H9 (cell line): ENCODE measurements around the gene KRT79. TPM values are rescaled to one million over a fixed set of nuclear protein-coding genes. Genes with fewer than 3 reads are reported as not detected.

Experiments
- DNase-seq: peaks from one replicate; pipeline ENCODE4 v3.0.0-alpha.2; 2017
- H2AFZ ChIP-seq: one replicate; pipeline ENCODE4 v1.6.1; 2013; ENCODE audit warnings: mild to moderate bottlenecking, low read length, control low read depth, moderate library complexity
- H2AK5ac ChIP-seq: 2 replicates; pipeline ENCODE4 v1.6.1; 2013; ENCODE audit warnings: low read length, control low read depth, mixed read lengths; ENCODE audit not compliant: insufficient read length
- H2BK120ac ChIP-seq: one replicate; pipeline ENCODE4 v1.6.1; 2013; ENCODE audit warnings: low read depth, mild to moderate bottlenecking, low read length, control low read depth, inconsistent platforms; ENCODE audit not compliant: poor library complexity, severe bottlenecking
- H2BK12ac ChIP-seq: 2 replicates; pipeline ENCODE4 v1.6.1; 2013; ENCODE audit warnings: low read length, control low read depth, mixed read lengths, low read depth; ENCODE audit not compliant: insufficient read length
- H2BK15ac ChIP-seq: 2 replicates; pipeline ENCODE4 v1.6.1; 2013; ENCODE audit warnings: low read depth, low read length, control low read depth
- H2BK20ac ChIP-seq: one replicate; pipeline ENCODE4 v1.6.1; 2013; ENCODE audit warnings: low read depth, mild to moderate bottlenecking, low read length, control low read depth, inconsistent platforms; ENCODE audit not compliant: poor library complexity, severe bottlenecking
- H2BK5ac ChIP-seq: 2 replicates; pipeline ENCODE4 v1.6.1; 2013; ENCODE audit warnings: low read length, control low read depth, mixed read lengths; ENCODE audit not compliant: insufficient read length
- H3K14ac ChIP-seq: 2 replicates; pipeline ENCODE4 v1.6.1; 2013; ENCODE audit warnings: low read length, control low read depth; ENCODE audit not compliant: insufficient read depth
- H3K18ac ChIP-seq: 2 replicates; pipeline ENCODE4 v1.6.1; 2013; ENCODE audit warnings: low read depth, mild to moderate bottlenecking, mixed read lengths, low read length, control low read depth; ENCODE audit not compliant: insufficient read length
- H3K23ac ChIP-seq: 2 replicates; pipeline ENCODE4 v1.6.1; 2013; ENCODE audit warnings: low read length, control low read depth, mixed read lengths, low read depth; ENCODE audit not compliant: insufficient read length
- H3K23me2 ChIP-seq: 2 replicates; pipeline ENCODE4 v1.6.1; 2013; ENCODE audit warnings: low read depth, mild to moderate bottlenecking, mixed read lengths, low read length, control low read depth; ENCODE audit not compliant: insufficient read length, poor library complexity, severe bottlenecking
- H3K27ac ChIP-seq: 2 replicates; pipeline ENCODE4 v1.5.1; 2013; ENCODE audit warnings: low read length, control low read depth, mixed read lengths, low read depth; ENCODE audit not compliant: insufficient read length
- H3K27me3 ChIP-seq: 2 replicates; pipeline ENCODE4 v1.6.1; 2013; ENCODE audit warnings: low read length, control low read depth, inconsistent platforms; ENCODE audit not compliant: insufficient read depth
- H3K4ac ChIP-seq: 2 replicates; pipeline ENCODE4 v1.6.1; 2013; ENCODE audit warnings: low read depth, mild to moderate bottlenecking, control low read depth, inconsistent platforms, low read length, moderate library complexity
- H3K4me1 ChIP-seq: 2 replicates; pipeline ENCODE4 v1.6.1; 2013; ENCODE audit warnings: low read length, control low read depth, inconsistent platforms; ENCODE audit not compliant: insufficient read depth
- H3K4me2 ChIP-seq: 2 replicates; pipeline ENCODE4 v1.6.1; 2013; ENCODE audit warnings: low read length, control low read depth, mixed read lengths; ENCODE audit not compliant: insufficient read length, insufficient read depth
- H3K56ac ChIP-seq: 2 replicates; pipeline ENCODE4 v1.6.1; 2013; ENCODE audit warnings: low read depth, mild to moderate bottlenecking, mixed read lengths, low read length, control low read depth; ENCODE audit not compliant: insufficient read length
- H3K79me1 ChIP-seq: 2 replicates; pipeline ENCODE4 v1.6.1; 2013; ENCODE audit warnings: low read depth, mild to moderate bottlenecking, moderate library complexity, low read length, control low read depth, inconsistent platforms; ENCODE audit not compliant: insufficient read depth, poor library complexity, severe bottlenecking
- H3K79me2 ChIP-seq: 2 replicates; pipeline ENCODE4 v1.6.1; 2013; ENCODE audit warnings: low read length, control low read depth, inconsistent platforms; ENCODE audit not compliant: insufficient read depth
- H3K9ac ChIP-seq: 2 replicates; pipeline ENCODE4 v1.6.1; 2013; ENCODE audit warnings: low read length, control low read depth, mixed read lengths; ENCODE audit not compliant: insufficient read length; ENCODE audit errors: extremely low read depth
- H3K9me3 ChIP-seq: one replicate; pipeline ENCODE4 v1.6.1; 2013; ENCODE audit warnings: low read depth, low read length, inconsistent platforms; ENCODE audit not compliant: control insufficient read depth
- H3T11ph ChIP-seq: one replicate; pipeline ENCODE4 v1.6.1; 2013; ENCODE audit warnings: mild to moderate bottlenecking, low read length, control low read depth, inconsistent platforms
- H4K20me1 ChIP-seq: one replicate; pipeline ENCODE4 v1.6.1; 2013; ENCODE audit not compliant: control insufficient read depth, insufficient read length, insufficient read depth
- H4K5ac ChIP-seq: 2 replicates; pipeline ENCODE4 v1.6.1; 2013; ENCODE audit warnings: low read depth, mild to moderate bottlenecking, mixed read lengths, low read length, control low read depth; ENCODE audit not compliant: insufficient read length
- H4K8ac ChIP-seq: replicated peaks from 2 replicates; pipeline ENCODE4 v1.6.1; 2013; ENCODE audit warnings: low read length, control low read depth, mixed read lengths, low read depth; ENCODE audit not compliant: insufficient read length
- H4K91ac ChIP-seq: 2 replicates; pipeline ENCODE4 v1.6.1; 2013; ENCODE audit warnings: low read depth, mild to moderate bottlenecking, moderate library complexity, mixed read lengths, low read length, control low read depth; ENCODE audit not compliant: insufficient read length
- H3K27ac Mint-ChIP-seq, 3 experiments: 2 replicates in 2 of 3; 3 replicates in 1 of 3; pipeline ENCODE4 v1.8.0; 2020 to 2021; ENCODE audit warnings: mixed read lengths in 3 of 3, mild to moderate bottlenecking in 1 of 3, moderate library complexity in 1 of 3
- H3K27me3 Mint-ChIP-seq: 2 replicates; pipeline ENCODE4 v1.8.0; 2021; ENCODE audit warnings: low read depth, mild to moderate bottlenecking, moderate library complexity, mixed read lengths
- H3K36me3 Mint-ChIP-seq, 3 experiments: 2 replicates in 2 of 3; 3 replicates in 1 of 3; pipeline ENCODE4 v1.8.0; 2020 to 2021; ENCODE audit warnings: low read depth in 3 of 3, mixed read lengths in 3 of 3; ENCODE audit not compliant: insufficient read depth in 1 of 3
- H3K4me1 Mint-ChIP-seq, 2 experiments: 2 replicates each; pipeline ENCODE4 v1.8.0; 2020; ENCODE audit warnings: mixed read lengths in 2 of 2
- H3K4me3 Mint-ChIP-seq, 2 experiments: 2 replicates in 1 of 2; 3 replicates in 1 of 2; pipeline ENCODE4 v1.8.0; 2020 to 2021; ENCODE audit warnings: mild to moderate bottlenecking in 2 of 2, mixed read lengths in 2 of 2, moderate library complexity in 1 of 2
- H3K9me3 Mint-ChIP-seq, 2 experiments: 2 replicates in 1 of 2; 3 replicates in 1 of 2; pipeline ENCODE4 v1.8.0; 2020; ENCODE audit warnings: mild to moderate bottlenecking in 2 of 2, mixed read lengths in 2 of 2, moderate library complexity in 1 of 2
- WGBS: extraction: QIAGEN DNeasy Blood & Tissue Kit; methylation state at CpG from one replicate; pipeline ENCODE4 v1.1.7; 2013; ENCODE audit warnings: missing lambda C conversion rate, low lambda C conversion rate, mixed read lengths; ENCODE audit not compliant: insufficient read length; ENCODE audit errors: extremely low coverage; 5-methylcytosine and 5-hydroxymethylcytosine counted together
- total RNA-seq: library from RNA; stranded (reverse); gene quantifications from 2 replicates; pipeline ENCODE4 v1.2.1, GENCODE V29; 2021
- TF ChIP-seq, protein P1 (sequence below): fragments of 200-600 bp; sonication (generic); conservative IDR thresholded peaks from 3 replicates; pipeline ENCODE4 v1.8.0; 2021; ENCODE audit warnings: antibody characterized with exemption, mild to moderate bottlenecking

KRT79 gene
- total RNA-seq, 1 experiment from 2014 or later, result not detected

DNA sequence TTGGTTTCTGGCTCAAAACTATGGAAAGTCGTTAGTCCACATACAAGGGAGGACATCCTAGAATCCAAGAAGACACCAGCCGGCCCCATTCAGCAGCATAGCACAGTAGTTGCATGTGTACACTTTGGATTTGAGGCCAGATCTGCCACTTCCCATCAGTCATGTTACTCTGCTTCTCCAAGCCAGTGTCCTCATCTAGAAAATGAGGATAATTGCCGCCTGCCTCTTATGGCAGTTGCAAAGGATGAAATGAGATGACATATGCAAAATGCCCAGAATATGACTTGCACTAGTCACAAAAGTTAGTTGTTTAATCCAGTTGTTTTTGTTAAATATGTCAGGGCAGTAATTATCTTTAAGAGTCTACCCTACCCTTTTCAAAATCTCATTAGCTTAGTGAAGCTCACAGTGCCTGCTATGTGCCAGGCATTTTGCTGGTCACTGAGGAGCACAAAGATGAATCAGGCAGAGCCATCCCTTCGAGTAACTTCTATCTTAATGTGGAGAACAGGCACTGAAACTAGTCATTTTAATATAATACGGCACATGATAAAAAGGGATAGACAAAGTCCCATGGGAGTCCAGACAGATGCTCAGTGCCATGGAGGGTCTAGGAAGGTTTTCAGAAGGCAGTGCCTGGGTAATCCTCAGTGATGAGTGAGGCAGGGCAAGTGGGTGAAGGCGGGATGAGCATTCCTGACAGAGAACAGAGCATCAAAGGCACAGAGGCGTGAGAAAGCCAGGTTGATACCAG, 50.4 kb downstream of the KRT79 start:
- no peaks in the 10 kb centered on the region for H4K20me1 ChIP-seq
- Mint-ChIP-seq H3K36me3 (no peaks in the 10 kb centered on the region), H3K9me3 (peaks cover 0 to 2% of the 10 kb centered on the region in 2 experiments; a peak in 1 of 5 replicates), H3K4me3 (no peak overlapping the region), H3K4me1 (no peaks in the 10 kb centered on the region), H3K27me3 (peaks cover 27% of the 10 kb centered on the region), H3K27ac (no peak overlapping the region)
- no peak overlapping the region for H3K23ac ChIP-seq
- H2BK20ac ChIP-seq, result no peak overlapping the region
- WGBS, result no CpG with 5 or more reads among the region's 7 CpGs
- H3K27me3 ChIP-seq, result no peaks in the 10 kb centered on the region
- no peak for DNase-seq
- no peaks in the 10 kb centered on the region for H3K23me2 ChIP-seq
- H3K9ac ChIP-seq, result no peak overlapping the region
- H2BK15ac ChIP-seq, result no peak overlapping the region
- no peak overlapping the region for H3K4ac ChIP-seq
- TF ChIP-seq, protein P1, sequence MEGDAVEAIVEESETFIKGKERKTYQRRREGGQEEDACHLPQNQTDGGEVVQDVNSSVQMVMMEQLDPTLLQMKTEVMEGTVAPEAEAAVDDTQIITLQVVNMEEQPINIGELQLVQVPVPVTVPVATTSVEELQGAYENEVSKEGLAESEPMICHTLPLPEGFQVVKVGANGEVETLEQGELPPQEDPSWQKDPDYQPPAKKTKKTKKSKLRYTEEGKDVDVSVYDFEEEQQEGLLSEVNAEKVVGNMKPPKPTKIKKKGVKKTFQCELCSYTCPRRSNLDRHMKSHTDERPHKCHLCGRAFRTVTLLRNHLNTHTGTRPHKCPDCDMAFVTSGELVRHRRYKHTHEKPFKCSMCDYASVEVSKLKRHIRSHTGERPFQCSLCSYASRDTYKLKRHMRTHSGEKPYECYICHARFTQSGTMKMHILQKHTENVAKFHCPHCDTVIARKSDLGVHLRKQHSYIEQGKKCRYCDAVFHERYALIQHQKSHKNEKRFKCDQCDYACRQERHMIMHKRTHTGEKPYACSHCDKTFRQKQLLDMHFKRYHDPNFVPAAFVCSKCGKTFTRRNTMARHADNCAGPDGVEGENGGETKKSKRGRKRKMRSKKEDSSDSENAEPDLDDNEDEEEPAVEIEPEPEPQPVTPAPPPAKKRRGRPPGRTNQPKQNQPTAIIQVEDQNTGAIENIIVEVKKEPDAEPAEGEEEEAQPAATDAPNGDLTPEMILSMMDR, result no peak
- H3K4me1 ChIP-seq, result no peaks in the 10 kb centered on the region
- no peak overlapping the region for H3K56ac ChIP-seq
- no peak overlapping the region for H2BK5ac ChIP-seq
- H3K79me2 ChIP-seq, result no peaks in the 10 kb centered on the region
- no peak overlapping the region for H3K14ac ChIP-seq
- H3K4me2 ChIP-seq, result no peak overlapping the region
- no peak overlapping the region for H2BK12ac ChIP-seq
- no peak overlapping the region for H3T11ph ChIP-seq
- no peak overlapping the region for H4K8ac ChIP-seq
- no peak overlapping the region for H2BK120ac ChIP-seq
- no peak overlapping the region for H3K27ac ChIP-seq
- no peak overlapping the region for H4K91ac ChIP-seq
- no peak overlapping the region for H2AK5ac ChIP-seq
- H3K9me3 ChIP-seq, result no peaks in the 10 kb centered on the region
- no peak overlapping the region for H2AFZ ChIP-seq
- no peak overlapping the region for H4K5ac ChIP-seq
- H3K18ac ChIP-seq, result no peak overlapping the region
- no peaks in the 10 kb centered on the region for H3K79me1 ChIP-seq
